Activated gamma-delta T cell treated with anti-CD3 and anti-CD28 coated beads, Interleukin-2, amount 50 U/mL, for 16 hours (primary cell): Measurements from ENCODE around the gene ORMDL1.
"Not testable (repeated sequence)": the region's sequence is repeated elsewhere in the genome, so short reads cannot be mapped to it uniquely, and the experiment has no call there.

Experiments
- DNase-seq: peaks from one replicate; pipeline ENCODE4 v3.0.0-alpha.2; 2020; ENCODE audit warnings: low read depth

ORMDL1 gene

DNA sequence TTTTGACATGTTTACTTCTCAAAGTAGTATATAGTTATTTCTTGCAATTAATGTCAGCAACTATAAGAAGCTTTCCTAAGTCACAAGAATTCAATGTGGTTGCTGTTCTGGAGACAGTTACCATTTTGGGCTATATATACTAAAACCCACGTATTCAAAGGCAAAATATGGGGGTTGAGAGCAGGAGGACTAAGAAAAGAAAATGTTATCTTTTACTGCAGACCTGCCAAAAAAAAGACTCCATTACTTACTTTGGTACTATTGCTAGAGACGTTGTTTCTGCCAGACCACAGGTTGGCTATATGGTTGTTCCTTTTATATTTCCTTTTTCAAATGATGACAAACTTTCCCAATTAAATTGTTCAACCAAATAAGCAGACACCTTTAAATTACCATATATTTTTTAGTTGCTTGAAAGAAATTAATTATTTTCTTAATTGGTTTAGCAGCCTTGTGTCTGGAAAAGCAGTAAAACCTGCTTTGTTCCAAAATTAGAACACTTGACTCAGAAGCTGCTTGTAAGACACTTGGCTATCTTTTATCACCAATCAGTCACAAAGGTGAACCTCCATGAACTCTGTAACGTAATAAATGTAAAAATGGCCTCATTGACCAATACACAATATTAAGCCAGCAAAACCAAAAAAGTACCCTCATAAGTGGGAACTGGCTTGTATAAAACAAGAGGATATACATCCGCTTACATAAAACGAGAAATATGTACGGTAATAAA lies 13.4 kb downstream of the ORMDL1 start:
- DNase-seq = no peak

DNA sequence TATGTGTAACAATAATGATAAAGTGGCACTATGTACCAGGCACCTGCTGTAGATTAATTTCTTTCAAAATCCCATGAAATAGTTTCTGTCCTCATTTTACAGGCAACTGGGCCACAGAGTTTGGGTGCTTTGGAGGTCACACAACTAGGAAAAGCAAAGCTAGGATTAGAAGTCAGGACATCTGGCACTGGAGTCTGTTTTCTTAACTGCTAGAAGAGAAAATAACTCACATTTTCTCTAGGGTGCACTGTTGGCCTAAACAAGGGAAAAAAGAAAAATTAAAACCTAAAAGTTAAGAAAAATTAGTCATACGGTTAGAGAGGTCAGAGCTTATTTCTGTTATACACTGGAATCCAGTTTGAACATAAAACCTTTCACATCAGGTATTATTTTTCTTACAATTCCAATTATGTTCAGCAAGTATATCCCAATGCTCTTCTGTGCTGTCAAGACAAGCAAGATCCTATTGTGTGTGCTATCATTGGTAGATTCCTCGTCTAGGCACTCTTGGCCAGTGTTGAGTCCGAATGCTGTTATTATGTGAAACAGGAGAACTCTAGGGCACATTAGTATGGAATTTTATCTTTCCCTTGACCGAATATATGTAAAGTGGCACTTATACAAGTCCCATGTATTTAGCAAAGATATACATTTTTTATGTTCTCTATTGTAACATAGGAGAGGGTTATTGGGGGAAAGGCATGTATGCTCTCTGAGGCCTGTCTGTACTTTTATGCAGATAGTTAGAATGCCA lies 20.1 kb downstream of the ORMDL1 start:
- no peak for DNase-seq

DNA sequence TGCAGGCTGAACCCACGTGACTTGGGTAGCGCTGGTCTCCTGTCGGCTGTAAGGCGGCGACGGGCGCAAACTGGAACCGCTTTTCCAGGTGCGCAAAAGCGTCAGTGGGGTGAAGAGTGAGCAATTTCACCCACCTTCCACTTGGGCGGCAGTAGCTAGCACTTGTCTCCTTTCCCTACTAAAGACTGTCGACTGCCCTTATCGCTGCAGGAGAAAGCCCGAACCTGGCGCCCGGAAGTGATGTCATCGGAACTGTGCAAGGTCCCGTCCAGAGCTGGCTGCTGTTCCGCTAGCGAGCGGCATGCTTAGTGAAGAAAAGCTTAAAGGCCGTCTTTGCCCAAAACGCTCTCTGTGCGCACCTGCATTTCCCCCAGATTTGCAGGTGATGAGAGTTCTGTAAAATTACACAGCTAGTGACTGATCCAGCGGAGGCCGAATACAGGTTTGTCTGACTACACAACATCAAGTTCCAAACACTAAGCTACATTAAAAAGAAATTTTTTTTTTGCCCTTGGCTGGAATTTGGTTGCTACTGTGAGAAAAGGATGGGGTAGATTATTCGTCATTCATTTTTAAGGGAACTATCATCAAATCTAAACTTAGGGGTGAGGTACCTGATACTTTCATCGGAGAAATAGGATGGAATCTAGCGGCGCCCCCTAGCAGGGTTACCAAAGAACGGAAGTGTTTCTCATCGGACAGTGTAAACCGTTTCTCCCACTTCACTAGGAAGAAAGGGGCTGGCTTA lies 21.4 kb downstream of the ORMDL1 start, which contains the start of gene OSGEPL1:
Gene OSGEPL1 (minus strand): TSS at position 242 of the 748 bp plus-strand sequence. CDS start 1,152 bp downstream, outside the sequence.
- peak; percentile 86 for DNase-seq

DNA sequence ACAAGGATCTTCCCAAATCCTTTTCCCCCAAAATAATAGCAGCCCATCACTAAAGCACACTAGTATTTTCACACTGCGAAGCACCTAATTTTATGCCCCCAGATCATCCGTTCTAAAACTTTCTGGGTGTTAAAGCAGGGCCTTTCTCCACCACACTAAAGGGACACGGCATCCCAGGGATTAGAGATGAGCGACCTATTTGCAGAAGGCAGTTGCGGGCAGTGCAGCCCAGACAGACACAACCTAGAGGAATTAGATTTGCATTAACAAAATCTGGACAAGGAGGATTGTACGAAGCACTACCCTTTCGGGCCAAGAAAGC lies 21.9 kb downstream of the ORMDL1 start:
- no peak for DNase-seq

DNA sequence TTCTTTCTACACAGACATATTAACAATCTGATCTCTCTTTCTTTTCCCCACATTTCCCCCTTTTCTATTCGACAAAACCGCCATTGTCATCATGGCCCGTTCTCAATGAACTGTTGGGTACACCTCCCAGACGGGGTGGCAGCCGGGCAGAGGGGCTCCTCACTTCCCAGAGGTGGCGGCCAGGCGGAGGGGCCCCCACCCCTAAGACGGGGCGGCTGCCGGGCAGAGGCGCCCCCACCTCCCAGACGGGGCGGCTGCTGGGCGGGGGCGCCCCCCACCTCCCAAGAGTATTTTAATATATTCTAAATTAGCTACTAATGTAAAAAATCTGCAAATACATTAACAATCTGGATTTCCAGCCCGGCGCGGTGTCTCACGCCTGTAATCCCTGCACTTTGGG lies 24.0 kb downstream of the ORMDL1 start:
- DNase-seq = not testable (repeated sequence)

DNA sequence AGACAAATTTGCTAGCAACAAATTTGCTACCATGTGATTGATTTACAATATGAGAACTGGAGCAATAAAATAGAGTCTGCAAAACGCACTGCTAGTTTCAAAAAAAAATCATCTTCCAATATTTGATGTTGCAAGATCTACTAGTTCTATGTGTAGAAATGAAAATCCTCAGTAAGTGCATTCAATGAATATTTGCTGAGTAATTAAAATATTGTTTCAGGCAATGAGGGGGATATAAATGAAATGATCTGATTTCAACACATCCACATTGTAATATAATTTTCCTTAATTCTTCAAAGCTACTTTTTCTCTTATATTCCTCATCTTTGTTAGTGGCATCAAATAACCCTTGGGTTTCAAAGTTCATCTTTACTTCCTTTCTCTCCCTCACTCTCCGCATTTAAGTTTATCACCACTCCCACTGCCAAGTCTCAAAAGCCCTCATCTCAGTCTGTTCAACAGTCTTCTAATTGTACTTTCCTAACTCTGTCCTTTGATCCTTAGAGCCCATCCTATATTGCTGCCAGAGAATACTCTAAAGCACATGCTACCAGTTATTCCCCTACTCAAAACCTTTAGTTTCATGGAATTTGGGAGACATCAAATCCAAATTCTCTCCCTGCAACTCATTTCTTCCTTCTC lies 27.7 kb downstream of the ORMDL1 start:
- no peak for DNase-seq

DNA sequence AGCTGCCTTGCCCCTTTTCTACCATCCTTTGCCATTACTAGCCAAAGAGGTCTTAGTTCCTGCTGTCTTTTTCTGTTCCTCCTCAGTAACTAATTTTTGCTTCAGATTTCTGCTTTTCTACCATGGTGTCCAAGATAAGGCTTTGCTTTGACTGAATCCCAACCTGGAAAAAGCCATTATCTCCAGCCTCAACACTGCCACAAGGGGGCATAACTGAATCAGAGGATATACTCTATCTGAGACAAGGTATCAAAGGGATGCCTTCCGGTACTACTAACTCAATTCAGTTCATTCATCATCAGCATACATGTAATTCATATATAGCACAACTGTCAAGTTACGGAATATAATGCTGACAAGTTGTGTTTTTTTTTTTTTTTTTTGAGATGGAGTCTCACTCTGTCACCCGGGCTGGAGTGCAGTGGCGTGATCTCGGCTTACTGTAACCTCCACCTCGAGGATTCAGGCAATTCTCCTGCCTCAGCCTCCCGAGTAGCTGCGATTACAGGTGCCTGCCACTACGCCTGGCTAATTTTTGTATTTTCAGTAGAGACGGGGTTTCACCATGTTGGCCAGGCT lies 33.0 kb downstream of the ORMDL1 start:
- DNase-seq = no peak

DNA sequence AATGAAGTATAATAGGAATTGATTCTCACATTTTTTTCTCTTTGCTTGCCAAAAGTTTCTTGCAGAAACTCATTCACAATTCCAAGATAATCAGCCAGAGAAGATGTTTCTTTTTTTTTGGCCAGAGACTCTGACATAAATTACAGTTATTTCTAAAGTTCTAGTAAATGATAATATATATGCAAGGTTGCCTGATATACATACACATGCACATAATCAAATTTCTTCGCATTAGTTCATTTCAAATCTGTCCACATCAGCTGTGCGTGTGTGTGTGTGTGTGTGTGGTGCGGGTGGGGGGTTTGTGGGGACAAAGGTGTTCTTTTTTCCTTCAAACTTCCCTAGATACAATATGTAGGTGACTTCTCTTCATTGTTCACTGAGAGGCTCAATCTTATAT lies 54.7 kb downstream of the ORMDL1 start:
- no peak for DNase-seq

DNA sequence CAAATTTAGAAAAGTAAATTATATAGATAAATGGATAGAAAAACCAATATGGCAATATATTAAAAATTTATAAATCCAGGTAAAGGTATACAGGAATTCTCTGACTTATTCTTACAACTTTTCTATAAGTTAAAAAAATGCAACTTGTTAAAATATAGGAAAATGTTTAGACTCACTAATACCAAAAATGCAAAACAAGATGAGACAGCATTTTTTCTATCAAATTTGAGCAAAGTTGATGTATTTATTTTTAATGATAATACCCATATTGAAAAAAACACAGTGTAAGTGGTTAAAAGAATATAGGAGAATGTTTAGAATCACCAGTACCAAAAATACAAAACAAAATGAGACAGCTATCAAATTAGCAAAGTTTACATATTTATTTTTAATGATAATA lies 57.3 kb downstream of the ORMDL1 start:
- no peak for DNase-seq

DNA sequence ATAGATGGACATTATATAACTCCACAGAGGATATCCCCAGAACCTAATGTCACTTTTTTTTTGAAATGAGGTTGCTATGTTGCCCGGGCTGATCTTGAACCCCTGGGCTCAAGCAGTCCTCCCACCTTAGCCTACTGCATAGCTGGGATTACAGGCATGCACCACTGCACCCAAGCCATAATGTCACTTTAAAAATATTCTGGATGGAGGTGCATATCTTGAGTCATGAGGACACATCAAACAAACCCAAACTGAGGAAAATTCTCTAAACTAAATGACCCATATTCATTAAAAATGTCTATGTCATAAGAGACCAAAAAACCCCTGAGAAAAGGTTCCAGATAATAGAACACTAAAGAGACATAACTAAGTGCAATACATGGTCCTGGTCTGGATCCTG lies 57.9 kb downstream of the ORMDL1 start:
- DNase-seq = no peak

DNA sequence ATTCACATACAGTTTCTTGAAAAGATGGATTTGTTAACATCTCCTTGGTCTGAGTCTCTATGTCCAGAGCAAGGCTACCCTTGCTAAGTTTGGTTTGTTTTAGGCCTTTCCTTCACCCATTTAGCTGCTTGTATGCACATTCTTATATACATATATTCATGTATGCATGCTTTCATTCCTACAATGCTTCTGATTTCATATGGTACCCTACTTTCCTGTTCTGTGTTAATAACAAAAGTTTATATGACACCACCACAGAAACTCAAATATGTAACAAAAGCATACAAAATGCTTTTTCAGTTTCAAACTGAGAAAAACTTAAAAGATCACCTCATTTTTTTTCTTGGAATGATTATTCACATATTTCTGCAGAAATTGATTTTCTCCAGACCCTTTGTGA lies 60.9 kb downstream of the ORMDL1 start:
- no peak for DNase-seq
